Neutrophil (primary cell): ENCODE measurements around the gene NPHP4.

Experiments used
- H3K27ac ChIP-seq: fragments of 200-600 bp; sonication (generic); 2 replicates; pipeline ENCODE4 v1.5.1; 2016; ENCODE audit warnings: mild to moderate bottlenecking, moderate library complexity
- H3K27me3 ChIP-seq: fragments of 200-600 bp; sonication (generic); 2 replicates; pipeline ENCODE4 v1.6.0; 2016; ENCODE audit warnings: mild to moderate bottlenecking
- H3K36me3 ChIP-seq: fragments of 200-600 bp; sonication (generic); 2 replicates; pipeline ENCODE4 v1.5.1; 2017
- H3K4me1 ChIP-seq, 2 experiments: fragments of 200-600 bp in 1 of 2; sonication (generic) in 1 of 2; 1 replicate in 1 of 2; 2 replicates in 1 of 2; pipeline versions ENCODE4 v1.5.1 to v1.6.1; 2013 to 2016; ENCODE audit warnings: low read depth in 1 of 2, low read length in 1 of 2, mild to moderate bottlenecking in 1 of 2, moderate library complexity in 1 of 2; ENCODE audit not compliant: control insufficient read depth in 1 of 2, insufficient read depth in 1 of 2
- H3K4me3 ChIP-seq, 2 experiments: fragments of 200-600 bp in 1 of 2; sonication (generic) in 1 of 2; 1 replicate in 1 of 2; 2 replicates in 1 of 2; pipeline ENCODE4 v1.5.1; 2013 to 2016; ENCODE audit warnings: low read depth in 1 of 2, low read length in 1 of 2, mild to moderate bottlenecking in 1 of 2, moderate library complexity in 1 of 2
- H3K9me3 ChIP-seq: fragments of 200-600 bp; sonication (generic); 2 replicates; pipeline ENCODE4 v1.5.1; 2016
- TF ChIP-seq, protein P1 (sequence below): fragments of 200-600 bp; sonication (generic); IDR thresholded peaks from 2 replicates; pipeline ENCODE4 v1.5.1; 2016; ENCODE audit warnings: antibody characterized with exemption

Gene NPHP4

DNA sequence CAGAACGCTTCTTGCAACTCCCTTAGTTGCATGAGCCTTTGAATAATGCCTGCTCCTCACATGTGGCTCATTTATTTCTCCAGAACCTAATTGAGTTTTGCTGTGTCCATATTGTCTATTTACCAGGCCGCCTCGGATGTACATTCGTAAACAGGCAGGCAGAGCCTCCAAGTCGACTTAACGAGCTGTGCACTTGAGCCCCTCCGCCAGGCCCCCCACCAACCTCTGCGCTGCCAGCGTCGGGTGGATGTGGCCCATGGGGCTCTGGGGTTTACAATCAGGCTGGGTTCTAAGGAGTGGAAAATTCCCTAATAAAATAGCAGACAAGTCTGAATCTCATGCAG lies 106.1 kb downstream of the NPHP4 start:
- no peaks in the 10 kb centered on the region for H3K4me1 ChIP-seq
- no peak overlapping the region for H3K27ac ChIP-seq
- H3K36me3 ChIP-seq, result peaks cover 8% of the 10 kb centered on the region
- no peaks in the 10 kb centered on the region for H3K27me3 ChIP-seq
- TF ChIP-seq, protein P1, sequence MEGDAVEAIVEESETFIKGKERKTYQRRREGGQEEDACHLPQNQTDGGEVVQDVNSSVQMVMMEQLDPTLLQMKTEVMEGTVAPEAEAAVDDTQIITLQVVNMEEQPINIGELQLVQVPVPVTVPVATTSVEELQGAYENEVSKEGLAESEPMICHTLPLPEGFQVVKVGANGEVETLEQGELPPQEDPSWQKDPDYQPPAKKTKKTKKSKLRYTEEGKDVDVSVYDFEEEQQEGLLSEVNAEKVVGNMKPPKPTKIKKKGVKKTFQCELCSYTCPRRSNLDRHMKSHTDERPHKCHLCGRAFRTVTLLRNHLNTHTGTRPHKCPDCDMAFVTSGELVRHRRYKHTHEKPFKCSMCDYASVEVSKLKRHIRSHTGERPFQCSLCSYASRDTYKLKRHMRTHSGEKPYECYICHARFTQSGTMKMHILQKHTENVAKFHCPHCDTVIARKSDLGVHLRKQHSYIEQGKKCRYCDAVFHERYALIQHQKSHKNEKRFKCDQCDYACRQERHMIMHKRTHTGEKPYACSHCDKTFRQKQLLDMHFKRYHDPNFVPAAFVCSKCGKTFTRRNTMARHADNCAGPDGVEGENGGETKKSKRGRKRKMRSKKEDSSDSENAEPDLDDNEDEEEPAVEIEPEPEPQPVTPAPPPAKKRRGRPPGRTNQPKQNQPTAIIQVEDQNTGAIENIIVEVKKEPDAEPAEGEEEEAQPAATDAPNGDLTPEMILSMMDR, result no peak
- H3K9me3 ChIP-seq, result no peaks in the 10 kb centered on the region
- no peak overlapping the region for H3K4me3 ChIP-seq

DNA sequence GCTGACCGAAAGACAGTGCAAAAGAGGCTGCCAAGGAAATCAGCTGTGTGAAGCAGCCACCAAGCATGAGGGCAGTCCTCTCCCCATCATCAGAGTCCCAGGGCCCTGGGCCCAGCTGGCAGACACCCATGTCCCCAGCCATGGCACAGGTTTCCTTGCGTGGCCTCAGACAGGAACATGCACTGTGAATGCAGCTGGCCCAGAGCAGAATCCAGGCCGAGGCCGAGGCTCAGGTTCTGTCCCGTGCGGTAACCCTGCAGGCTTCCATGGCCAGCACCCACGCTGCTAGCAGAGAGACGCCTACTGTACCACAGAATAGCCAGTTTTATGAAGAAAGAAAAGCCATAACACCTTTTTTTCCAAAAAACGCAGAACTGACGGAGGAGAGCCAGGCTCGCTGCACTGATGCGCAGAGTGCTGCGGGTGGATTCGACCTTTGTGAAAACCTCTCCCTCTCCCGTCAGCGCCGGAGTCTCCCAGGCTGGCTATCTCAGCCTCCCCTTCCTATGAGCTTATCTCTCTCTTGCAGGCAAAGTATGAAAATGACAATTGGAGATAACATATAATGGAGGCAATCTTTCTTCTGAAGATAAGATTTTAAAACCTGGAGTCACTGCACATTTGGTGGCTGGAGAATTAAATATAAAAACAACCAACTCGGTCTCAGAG lies 106.6 kb downstream of the NPHP4 start:
- no peak overlapping the region for H3K27ac ChIP-seq
- no peaks in the 10 kb centered on the region for H3K27me3 ChIP-seq
- no peaks in the 10 kb centered on the region for H3K9me3 ChIP-seq
- H3K4me1 ChIP-seq, result no peaks in the 10 kb centered on the region
- H3K4me3 ChIP-seq, result no peak overlapping the region
- TF ChIP-seq, protein P1, result no peak
- H3K36me3 ChIP-seq, result peaks cover 8% of the 10 kb centered on the region

DNA sequence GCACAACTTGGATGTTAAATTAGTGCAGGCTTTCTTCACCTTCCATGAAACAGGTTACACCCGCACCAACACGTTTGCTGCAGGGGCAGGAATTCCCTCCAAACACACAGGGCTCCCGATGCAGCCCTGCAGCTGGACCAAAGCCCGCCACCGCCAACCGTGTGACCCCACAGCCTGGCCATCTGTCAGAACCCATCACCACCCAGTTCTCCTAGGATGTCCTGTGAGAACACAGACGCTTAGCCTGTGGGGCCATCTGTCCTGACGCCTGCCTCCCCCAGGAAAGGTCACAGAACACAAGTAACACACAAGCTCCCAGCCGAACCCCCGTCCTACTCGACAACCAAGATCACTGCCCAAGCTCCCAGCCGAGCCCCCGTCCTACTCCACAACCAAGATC lies 108.1 kb downstream of the NPHP4 start:
- TF ChIP-seq, protein P1, result no peak
- Histone ChIP-seq H3K9me3 (no peaks in the 10 kb centered on the region), H3K4me1 (no peaks in the 10 kb centered on the region), H3K27ac (no peak overlapping the region), H3K36me3 (peaks cover 8% of the 10 kb centered on the region), H3K27me3 (no peaks in the 10 kb centered on the region), H3K4me3 (no peak overlapping the region)

DNA sequence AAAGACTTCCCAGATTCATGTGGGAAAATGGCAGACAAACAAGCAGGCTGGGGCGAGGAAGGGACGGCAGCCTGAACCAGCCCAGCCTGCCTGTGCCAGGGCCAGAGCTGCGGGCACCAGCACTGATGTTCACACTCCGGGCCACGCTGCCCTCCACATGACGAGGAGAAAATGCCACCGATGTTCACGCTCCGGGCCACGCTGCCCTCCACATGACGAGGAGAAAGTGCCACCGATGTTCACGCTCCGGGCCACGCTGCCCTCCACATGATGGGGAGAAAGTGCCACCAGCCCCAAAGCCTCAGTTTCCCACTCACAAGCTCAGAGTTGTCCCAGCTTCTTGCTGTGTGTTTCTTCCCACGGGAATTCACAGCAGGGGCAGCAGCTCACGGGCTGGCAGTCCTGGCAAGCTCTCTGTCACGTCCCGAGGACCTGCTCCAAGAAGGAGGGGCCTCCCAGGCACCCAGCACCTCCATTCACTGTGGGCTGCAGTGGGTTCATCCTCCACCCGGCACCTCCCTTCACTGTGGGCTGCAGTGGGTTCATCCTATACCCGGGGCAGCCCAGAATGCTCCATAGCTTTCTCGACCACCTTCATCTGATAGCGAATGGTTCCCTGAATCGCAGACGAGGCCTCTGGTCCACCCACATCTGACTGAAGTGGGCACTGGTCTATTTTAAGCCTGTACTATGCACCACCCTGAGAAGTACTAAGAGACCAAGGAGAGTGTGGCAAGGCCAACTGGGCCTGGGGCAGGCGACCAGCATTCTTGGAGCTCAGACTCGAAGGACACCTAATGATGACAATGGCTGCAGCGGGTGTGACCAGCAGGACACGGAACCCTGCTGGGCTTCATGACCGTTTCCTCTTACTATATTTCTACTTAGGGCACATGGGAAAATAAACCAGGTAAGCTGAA lies 108.8 kb downstream of the NPHP4 start:
- Histone ChIP-seq H3K4me3 (no peak overlapping the region), H3K27ac (no peak overlapping the region), H3K27me3 (no peaks in the 10 kb centered on the region), H3K9me3 (no peaks in the 10 kb centered on the region), H3K4me1 (no peaks in the 10 kb centered on the region), H3K36me3 (peaks cover 11% of the 10 kb centered on the region)
- TF ChIP-seq, protein P1, result no peak

DNA sequence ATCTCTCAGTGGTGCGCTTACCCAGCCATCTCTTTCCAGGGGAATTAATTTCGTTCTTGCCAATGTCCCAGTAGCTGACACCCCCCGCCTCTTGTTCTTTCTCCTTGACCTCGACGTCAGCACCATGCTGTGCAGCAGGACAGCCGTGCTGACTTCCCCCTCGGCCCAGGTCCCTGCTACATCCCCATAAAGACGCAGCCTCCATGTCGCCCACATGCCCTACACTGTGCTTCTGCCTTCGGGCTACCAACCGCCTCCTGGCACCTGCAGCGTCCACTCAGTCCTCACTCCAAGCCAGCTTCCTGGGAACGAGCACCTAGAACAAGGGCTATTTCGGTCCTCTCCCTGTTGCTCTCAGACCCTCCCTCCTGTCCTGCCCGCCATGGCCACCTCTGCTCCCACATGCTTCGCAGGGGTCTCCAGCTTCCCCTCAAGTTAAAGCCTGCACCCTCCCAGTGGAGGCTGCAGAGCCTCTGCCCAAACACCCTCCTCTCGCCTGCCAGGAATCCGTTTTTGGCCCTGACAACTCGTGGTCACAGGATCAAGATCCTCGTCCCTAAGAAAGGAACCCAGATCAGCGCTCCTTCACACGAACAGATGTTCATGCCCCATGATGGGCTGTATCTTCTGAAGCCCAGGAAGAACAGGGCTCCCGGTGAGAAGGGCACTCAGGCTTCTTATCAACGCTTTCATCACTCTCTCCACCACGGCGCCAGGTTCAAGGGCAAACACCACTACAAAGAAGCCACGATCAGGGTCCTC lies 109.7 kb downstream of the NPHP4 start:
- TF ChIP-seq, protein P1, result no peak

More for the DNA sequence above, 109.7 kb downstream of the NPHP4 start:
- H3K36me3 ChIP-seq, result peaks cover 11% of the 10 kb centered on the region
- no peak overlapping the region for H3K4me3 ChIP-seq
- H3K27me3 ChIP-seq, result no peaks in the 10 kb centered on the region
- H3K9me3 ChIP-seq, result no peaks in the 10 kb centered on the region
- no peak overlapping the region for H3K27ac ChIP-seq
- H3K4me1 ChIP-seq, result no peaks in the 10 kb centered on the region
